HG03108 (cell line): ENCODE measurements around the gene JMJD8.

Source experiments
- ATAC-seq: cut with Tn5 transposase; IDR thresholded peaks from one replicate; pipeline ENCODE4 v1.9.1; 2021; ENCODE audit warnings: moderate library complexity; ENCODE audit not compliant: unreplicated experiment

The JMJD8 gene

GRCh38 chr16:710500-711075, 26.5 kb upstream of the JMJD8 start:
- no peak for ATAC-seq

GRCh38 chr16:709566-710499, 25.7 kb upstream of the JMJD8 start:
- no peak for ATAC-seq

GRCh38 chr16:708959-709358, 24.8 kb upstream of the JMJD8 start:
- ATAC-seq, result no peak

- no peak for ATAC-seq
These were observed 23.9 kb upstream of the JMJD8 start for GRCh38 chr16:708019-708418.

- no peak for ATAC-seq
These were observed 23.0 kb upstream of the JMJD8 start for GRCh38 chr16:707062-707538.

GRCh38 chr16:706189-707061, 22.3 kb upstream of the JMJD8 start:
- no peak for ATAC-seq

GRCh38 chr16:705431-706188, 21.5 kb upstream of the JMJD8 start, which contains the start of gene FBXL16:
Gene FBXL16 (minus strand): TSS chr16:705801. CDS start chr16:697405, 8,396 bp downstream.
- ATAC-seq, result no peak

- ATAC-seq, result no peak
These were observed 20.6 kb upstream of the JMJD8 start for GRCh38 chr16:704552-705380.

GRCh38 chr16:704047-704446, 19.9 kb upstream of the JMJD8 start:
- no peak for ATAC-seq

GRCh38 chr16:703406-703805, 19.3 kb upstream of the JMJD8 start:
- ATAC-seq, result no peak

GRCh38 chr16:702341-702740, 18.2 kb upstream of the JMJD8 start:
- no peak for ATAC-seq

- ATAC-seq, result no peak
These were observed 16.8 kb upstream of the JMJD8 start for GRCh38 chr16:700684-701584.

- ATAC-seq, result no peak
These were observed 15.0 kb upstream of the JMJD8 start for GRCh38 chr16:698911-699671.

- no peak for ATAC-seq
These were observed 11.4 kb upstream of the JMJD8 start for GRCh38 chr16:695355-696089.

GRCh38 chr16:694863-695354, 10.8 kb upstream of the JMJD8 start:
- no peak for ATAC-seq

- no peak for ATAC-seq
These were observed 10.2 kb upstream of the JMJD8 start for GRCh38 chr16:694187-694862.
